Measurements from ENCODE around the gene CTLA4. TPM values are rescaled to one million over a fixed set of nuclear protein-coding genes. Genes with fewer than 3 reads are reported as not detected.

Gene CTLA4
- total and polyA plus RNA-seq, 3 donors from 2014 or later = 0.87 to 2.7 (median 1.2) TPM

- Histone ChIP-seq H3K4me1 (no peaks in the 10 kb centered on the region), H3K27ac (no peak overlapping the region), H3K9me3 (no peaks in the 10 kb centered on the region), H3K36me3 (ENCODE audit: low read depth, missing control alignments) (no peaks in the 10 kb centered on the region), H3K4me3 (no peak overlapping the region), H3K27me3 (no peaks in the 10 kb centered on the region)
- TF ChIP-seq POLR2A (IDR thresholded peaks at IDR 0.05) = no peak
- intact Hi-C loops (cut with DNase I; ENCODE audit: low total_unique reads) = no loop called here
- DNase-seq = no peak
Observed at GRCh38 chr2:203893401-203893800, 25.8 kb downstream of the CTLA4 start.

GRCh38 chr2:203893840-203894239, 26.3 kb downstream of the CTLA4 start:
- intact Hi-C loops (cut with DNase I; ENCODE audit: low total_unique reads) = no loop called here
- Histone ChIP-seq H3K27me3 (no peaks in the 10 kb centered on the region), H3K4me3 (no peak overlapping the region), H3K9me3 (no peaks in the 10 kb centered on the region), H3K36me3 (ENCODE audit: low read depth, missing control alignments) (no peaks in the 10 kb centered on the region), H3K4me1 (no peaks in the 10 kb centered on the region), H3K27ac (no peak overlapping the region)
- no peak for DNase-seq
- 89 to 96% methylated on average over 7 of the region's 7 CpGs for WGBS, 2 donors
- TF ChIP-seq POLR2A (IDR thresholded peaks at IDR 0.05) (no peak), CTCF (IDR thresholded peaks at IDR 0.05) (no peak)

GRCh38 chr2:203894262-203894661, 26.7 kb downstream of the CTLA4 start:
- Histone ChIP-seq H3K27me3 (no peaks in the 10 kb centered on the region), H3K9me3 (no peaks in the 10 kb centered on the region), H3K4me1 (no peaks in the 10 kb centered on the region), H3K27ac (no peak overlapping the region), H3K36me3 (ENCODE audit: low read depth, missing control alignments) (no peaks in the 10 kb centered on the region), H3K4me3 (no peak overlapping the region)
- intact Hi-C loops (cut with DNase I; ENCODE audit: low total_unique reads) = no loop called here
- 84 to 92% methylated on average over 1 of the region's 1 CpG for WGBS, 2 donors
- no peak for DNase-seq
- TF ChIP-seq CTCF (IDR thresholded peaks at IDR 0.05) = no peak
- no peak for TF ChIP-seq POLR2A (IDR thresholded peaks at IDR 0.05)

GRCh38 chr2:203897544-203897943, 30.0 kb downstream of the CTLA4 start:
- Histone ChIP-seq H3K36me3 (ENCODE audit: low read depth, missing control alignments) (no peaks in the 10 kb centered on the region), H3K4me3 (no peak overlapping the region), H3K4me1 (no peaks in the 10 kb centered on the region), H3K27ac (no peak overlapping the region), H3K9me3 (no peaks in the 10 kb centered on the region), H3K27me3 (no peaks in the 10 kb centered on the region)
- whole genome bisulfite sequencing, 2 donors = 46 to 51% methylated on average over 2 of the region's 2 CpGs
- DNase-seq = no peak
- TF ChIP-seq CTCF (IDR thresholded peaks at IDR 0.05) (no peak), POLR2A (IDR thresholded peaks at IDR 0.05) (no peak)
- intact Hi-C loops (cut with DNase I; ENCODE audit: low total_unique reads) = no loop called here

- 66 to 77% methylated on average over 2 of the region's 2 CpGs for WGBS, 2 donors
- no peaks in the 10 kb centered on the region for H3K4me1 ChIP-seq
Observed at GRCh38 chr2:203898657-203899056, 31.1 kb downstream of the CTLA4 start.

More at GRCh38 chr2:203898657-203899056, 31.1 kb downstream of the CTLA4 start:
- no peak overlapping the region for H3K4me3 ChIP-seq
- H3K9me3 ChIP-seq = no peaks in the 10 kb centered on the region
- intact Hi-C loops (cut with DNase I; ENCODE audit: low total_unique reads) = no loop called here
- no peak for DNase-seq
- H3K27ac ChIP-seq = no peak overlapping the region
- TF ChIP-seq POLR2A (IDR thresholded peaks at IDR 0.05) (no peak), CTCF (IDR thresholded peaks at IDR 0.05) (no peak)
- no peaks in the 10 kb centered on the region for H3K27me3 ChIP-seq
- no peaks in the 10 kb centered on the region for H3K36me3 ChIP-seq (ENCODE audit: low read depth, missing control alignments)
